ENCODE results near the gene C12orf42. TPM values are rescaled to one million over a fixed set of nuclear protein-coding genes. Genes with fewer than 3 reads are reported as not detected.

The C12orf42 gene
- total RNA-seq, 4 donors from 2014 or later: 0.21 TPM; not detected in 3

- Histone ChIP-seq H3K4me3 (no peak overlapping the region), H3K27ac (no peak overlapping the region), H3K36me3 (no peaks in the 10 kb centered on the region), H3K9me3 (no peaks in the 10 kb centered on the region), H3K4me1 (no peaks in the 10 kb centered on the region), H3K27me3 (no peaks in the 10 kb centered on the region)
- DNase-seq: no peak
- no peak for TF ChIP-seq POLR2A (IDR thresholded peaks at IDR 0.05)
- TF ChIP-seq, protein P1, sequence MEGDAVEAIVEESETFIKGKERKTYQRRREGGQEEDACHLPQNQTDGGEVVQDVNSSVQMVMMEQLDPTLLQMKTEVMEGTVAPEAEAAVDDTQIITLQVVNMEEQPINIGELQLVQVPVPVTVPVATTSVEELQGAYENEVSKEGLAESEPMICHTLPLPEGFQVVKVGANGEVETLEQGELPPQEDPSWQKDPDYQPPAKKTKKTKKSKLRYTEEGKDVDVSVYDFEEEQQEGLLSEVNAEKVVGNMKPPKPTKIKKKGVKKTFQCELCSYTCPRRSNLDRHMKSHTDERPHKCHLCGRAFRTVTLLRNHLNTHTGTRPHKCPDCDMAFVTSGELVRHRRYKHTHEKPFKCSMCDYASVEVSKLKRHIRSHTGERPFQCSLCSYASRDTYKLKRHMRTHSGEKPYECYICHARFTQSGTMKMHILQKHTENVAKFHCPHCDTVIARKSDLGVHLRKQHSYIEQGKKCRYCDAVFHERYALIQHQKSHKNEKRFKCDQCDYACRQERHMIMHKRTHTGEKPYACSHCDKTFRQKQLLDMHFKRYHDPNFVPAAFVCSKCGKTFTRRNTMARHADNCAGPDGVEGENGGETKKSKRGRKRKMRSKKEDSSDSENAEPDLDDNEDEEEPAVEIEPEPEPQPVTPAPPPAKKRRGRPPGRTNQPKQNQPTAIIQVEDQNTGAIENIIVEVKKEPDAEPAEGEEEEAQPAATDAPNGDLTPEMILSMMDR (IDR thresholded peaks at IDR 0.05): no peak
- intact Hi-C loops (cut with DNase I; ENCODE audit: low total_unique reads): no loop called here
Measured at GRCh38 chr12:103519632-103520031, 23.9 kb upstream of the C12orf42 start.

DNA sequence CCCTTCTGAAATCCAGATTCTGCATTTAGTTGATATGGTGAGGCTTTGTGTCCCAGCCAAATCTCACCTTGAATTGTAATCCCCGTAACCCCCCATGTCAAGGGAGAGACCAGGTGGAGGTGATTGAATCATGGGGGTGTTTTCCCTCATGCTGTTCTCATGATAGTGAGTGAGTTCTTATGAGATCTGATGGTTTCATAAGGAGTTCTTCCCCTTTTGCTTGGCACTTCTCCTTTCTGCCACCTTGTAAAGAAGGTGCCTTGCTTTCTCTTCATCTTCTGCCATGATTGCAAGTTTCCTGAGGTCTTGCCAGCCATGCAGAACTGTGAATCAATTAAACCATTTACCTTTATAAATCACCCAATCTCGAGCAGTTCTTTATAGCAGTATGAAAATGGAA is 23.1 kb upstream of the C12orf42 start:
- intact Hi-C loops (cut with DNase I; ENCODE audit: low total_unique reads): no loop called here
- Histone ChIP-seq H3K4me1 (no peaks in the 10 kb centered on the region), H3K27ac (no peak overlapping the region), H3K9me3 (no peaks in the 10 kb centered on the region), H3K27me3 (no peaks in the 10 kb centered on the region), H3K36me3 (no peaks in the 10 kb centered on the region), H3K4me3 (no peak overlapping the region)
- DNase-seq: no peak
- no peak for TF ChIP-seq POLR2A (IDR thresholded peaks at IDR 0.05)
- TF ChIP-seq, protein P1 (IDR thresholded peaks at IDR 0.05): no peak

DNA sequence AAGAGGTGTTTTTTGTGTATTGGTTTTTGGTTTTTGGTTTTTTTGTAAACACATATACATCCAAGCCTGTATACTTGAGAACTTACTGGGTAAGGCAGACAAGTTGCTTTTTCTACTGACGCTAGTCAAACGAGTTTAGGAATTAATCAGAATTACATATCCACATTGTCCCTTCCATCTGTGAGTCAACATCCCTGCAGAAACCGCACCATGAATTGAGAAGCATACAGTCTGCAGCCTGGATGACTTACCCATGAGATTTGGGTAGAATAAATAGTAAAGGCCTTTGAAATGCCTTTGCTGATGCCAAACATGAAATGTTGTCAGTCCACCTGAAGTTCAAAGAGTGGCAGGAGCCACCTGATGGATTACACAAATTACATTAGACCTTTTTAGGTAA is 21.4 kb upstream of the C12orf42 start:
- Histone ChIP-seq H3K4me3 (no peak overlapping the region), H3K4me1 (no peaks in the 10 kb centered on the region), H3K27me3 (no peaks in the 10 kb centered on the region), H3K27ac (no peak overlapping the region), H3K36me3 (no peaks in the 10 kb centered on the region), H3K9me3 (no peaks in the 10 kb centered on the region)
- DNase-seq: no peak
- intact Hi-C loops (cut with DNase I; ENCODE audit: low total_unique reads): no loop called here
- no peak for TF ChIP-seq POLR2A (IDR thresholded peaks at IDR 0.05)
- TF ChIP-seq, protein P1 (IDR thresholded peaks at IDR 0.05): no peak

DNA sequence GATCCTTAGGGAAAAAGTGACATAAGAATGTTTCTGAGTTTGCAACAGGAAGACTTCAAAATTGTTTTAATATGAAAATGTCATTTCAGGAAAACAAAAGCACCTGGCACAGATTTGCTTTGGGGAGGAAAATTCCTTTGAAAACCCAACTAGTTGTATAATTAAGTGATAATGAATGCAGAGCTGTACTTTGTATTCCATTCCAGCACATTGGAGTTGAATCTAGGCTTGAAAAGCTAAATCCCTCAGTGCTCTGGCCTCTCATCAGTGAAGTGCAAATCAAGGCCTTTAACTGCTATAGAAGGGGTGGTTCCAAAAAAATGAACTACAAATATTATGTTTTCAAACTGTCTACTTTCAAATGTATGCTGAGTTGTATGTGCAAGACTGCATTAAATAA is 19.6 kb upstream of the C12orf42 start:
- Histone ChIP-seq H3K9me3 (no peaks in the 10 kb centered on the region), H3K4me1 (no peaks in the 10 kb centered on the region), H3K27me3 (no peaks in the 10 kb centered on the region), H3K36me3 (no peaks in the 10 kb centered on the region), H3K4me3 (no peak overlapping the region), H3K27ac (no peak overlapping the region)
- TF ChIP-seq, protein P1 (IDR thresholded peaks at IDR 0.05): no peak
- no peak for TF ChIP-seq POLR2A (IDR thresholded peaks at IDR 0.05)
- DNase-seq: no peak
- intact Hi-C loops (cut with DNase I; ENCODE audit: low total_unique reads): no loop called here

- Histone ChIP-seq H3K27me3 (no peaks in the 10 kb centered on the region), H3K9me3 (no peaks in the 10 kb centered on the region), H3K36me3 (no peaks in the 10 kb centered on the region), H3K4me3 (no peak overlapping the region), H3K4me1 (no peaks in the 10 kb centered on the region), H3K27ac (no peak overlapping the region)
- intact Hi-C loops (cut with DNase I; ENCODE audit: low total_unique reads): no loop called here
- no peak for DNase-seq
- TF ChIP-seq, protein P1 (IDR thresholded peaks at IDR 0.05): no peak
- no peak for TF ChIP-seq POLR2A (IDR thresholded peaks at IDR 0.05)
Measured at GRCh38 chr12:103513875-103514274, 18.1 kb upstream of the C12orf42 start.

All from uterus (tissue), 4 donors.